ENCODE data around the gene RNF227. TPM values are rescaled to one million over a fixed set of nuclear protein-coding genes. Genes with fewer than 3 reads are reported as not detected.

The RNF227 gene
- total and polyA plus RNA-seq, 10 of the 15 experiments (the other 5 are each of a cell fraction or from before 2014, with no cell fraction given): 0.49 to 5.0 (median 1.3) TPM

GRCh38 chr17:7940743-7941142 is 24.7 kb upstream of the RNF227 start (continued):
- TF ChIP-seq BCL3 (IDR thresholded peaks at IDR 0.05; ENCODE audit: borderline replicate concordance, insufficient read depth, low read depth, low read length, poor library complexity, severe bottlenecking) (no peak), ETV6 (conservative IDR thresholded peaks at IDR 0.05 in 1 of 2, IDR thresholded peaks at IDR 0.05 in 1 of 2; ENCODE audit: borderline replicate concordance in 1 of 2, low read depth in 1 of 2) (no peak), BRCA1 (IDR thresholded peaks at IDR 0.05; ENCODE audit: low read depth, low read length) (no peak), MEF2A (IDR thresholded peaks at IDR 0.05; ENCODE audit: insufficient read depth, low read depth, low read length) (no peak), POLR2A (IDR thresholded peaks at IDR 0.05; ENCODE audit: low read depth, low read length) (no peak), STAT1 (conservative IDR thresholded peaks at IDR 0.05) (no peak), POLR2AphosphoS5 (IDR thresholded peaks at IDR 0.05; ENCODE audit: low read length) (no peak), ASH2L (IDR thresholded peaks at IDR 0.05; ENCODE audit: borderline replicate concordance, low read depth) (no peak), SKIL (IDR thresholded peaks at IDR 0.05; ENCODE audit: low read depth, poor library complexity, severe bottlenecking) (no peak)

Measured in GM12878 (cell line).